Keratinocyte (primary cell): Measurements from ENCODE around the gene COL3A1.

Experiments used
- EZH2 ChIP-seq: IDR thresholded peaks from one replicate; pipeline ENCODE4 v1.6.1; 2012; ENCODE audit warnings: inconsistent platforms, mild to moderate bottlenecking, low read length, moderate library complexity
- TF ChIP-seq, protein P1 (sequence below), 3 experiments: IDR thresholded peaks in 1 of 3; conservative IDR thresholded peaks in 1 of 3; optimal IDR thresholded peaks in 1 of 3; 2 replicates in 2 of 3; 3 replicates in 1 of 3; pipeline versions ENCODE3 to v1.5.1; 2011; ENCODE audit warnings: low read length in 3 of 3, mild to moderate bottlenecking in 3 of 3, moderate library complexity in 2 of 3, control low read depth in 1 of 3, inconsistent platforms in 1 of 3; ENCODE audit not compliant: insufficient read depth in 2 of 3; ENCODE audit errors: extremely low read depth in 1 of 3

DNA sequence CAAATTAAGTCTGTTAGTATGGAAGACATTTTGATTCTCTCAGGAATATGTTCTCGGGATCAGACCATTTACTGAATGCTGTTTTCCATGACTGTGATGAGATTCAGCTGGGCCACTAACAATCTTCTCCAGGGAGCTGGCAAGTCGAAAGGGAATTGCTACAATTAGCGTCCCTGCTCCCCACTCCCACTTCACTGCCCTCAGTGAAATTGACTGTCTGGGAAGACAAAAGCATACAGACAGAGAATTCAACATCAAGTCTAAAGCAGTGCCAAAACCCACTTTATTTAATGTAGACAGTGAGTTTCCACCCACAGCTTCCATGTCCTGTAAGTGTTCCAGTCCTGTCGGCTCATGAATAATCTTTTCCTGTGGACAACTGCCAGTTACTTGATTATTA lies 34.0 kb upstream of the COL3A1 start:
- TF ChIP-seq, protein P1, sequence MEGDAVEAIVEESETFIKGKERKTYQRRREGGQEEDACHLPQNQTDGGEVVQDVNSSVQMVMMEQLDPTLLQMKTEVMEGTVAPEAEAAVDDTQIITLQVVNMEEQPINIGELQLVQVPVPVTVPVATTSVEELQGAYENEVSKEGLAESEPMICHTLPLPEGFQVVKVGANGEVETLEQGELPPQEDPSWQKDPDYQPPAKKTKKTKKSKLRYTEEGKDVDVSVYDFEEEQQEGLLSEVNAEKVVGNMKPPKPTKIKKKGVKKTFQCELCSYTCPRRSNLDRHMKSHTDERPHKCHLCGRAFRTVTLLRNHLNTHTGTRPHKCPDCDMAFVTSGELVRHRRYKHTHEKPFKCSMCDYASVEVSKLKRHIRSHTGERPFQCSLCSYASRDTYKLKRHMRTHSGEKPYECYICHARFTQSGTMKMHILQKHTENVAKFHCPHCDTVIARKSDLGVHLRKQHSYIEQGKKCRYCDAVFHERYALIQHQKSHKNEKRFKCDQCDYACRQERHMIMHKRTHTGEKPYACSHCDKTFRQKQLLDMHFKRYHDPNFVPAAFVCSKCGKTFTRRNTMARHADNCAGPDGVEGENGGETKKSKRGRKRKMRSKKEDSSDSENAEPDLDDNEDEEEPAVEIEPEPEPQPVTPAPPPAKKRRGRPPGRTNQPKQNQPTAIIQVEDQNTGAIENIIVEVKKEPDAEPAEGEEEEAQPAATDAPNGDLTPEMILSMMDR (optimal IDR thresholded peaks at IDR 0.05 in 1 of 3, IDR thresholded peaks at IDR 0.05 in 1 of 3, conservative IDR thresholded peaks at IDR 0.05 in 1 of 3; ENCODE audit: extremely low read depth in 1 of 3, insufficient read depth in 2 of 3, low read length in 3 of 3), result no peak
- TF ChIP-seq EZH2, result no peak
